Neural cell (in vitro differentiated cells): ENCODE measurements around the gene DNAL1. TPM values are rescaled to one million over a fixed set of nuclear protein-coding genes. Genes with fewer than 3 reads are reported as not detected.
"Not testable (repeated sequence)": the region's sequence is repeated elsewhere in the genome, so short reads cannot be mapped to it uniquely, and the experiment has no call there.

Experiments used
- H2AFZ ChIP-seq: fragments of 200-600, 300-800 bp; sonication (generic), shearing (Covaris generic); 2 replicates; pipeline ENCODE4 v1.6.0; 2014; ENCODE audit warnings: low read depth, mild to moderate bottlenecking, antibody characterized with exemption, low read length, moderate library complexity
- H3F3A ChIP-seq: fragments of 200-600 bp; shearing (Covaris generic); 2 replicates; pipeline ENCODE4 v1.6.1; 2016; ENCODE audit warnings: mild to moderate bottlenecking, moderate library complexity, mixed read lengths, antibody characterized with exemption, low read length; ENCODE audit not compliant: insufficient read depth, poor library complexity, severe bottlenecking
- H3K27ac ChIP-seq: fragments of 200-600, 300-800 bp; sonication (generic), shearing (Covaris generic); 2 replicates; pipeline ENCODE4 v1.5.1; 2014; ENCODE audit warnings: mild to moderate bottlenecking, low read length, moderate library complexity
- H3K27me3 ChIP-seq: fragments of 300-800, 200-600 bp; sonication (generic), shearing (Covaris generic); 2 replicates; pipeline ENCODE4 v1.6.0; 2014; ENCODE audit warnings: mild to moderate bottlenecking, low read depth, low read length, moderate library complexity; ENCODE audit not compliant: insufficient read depth
- H3K36me3 ChIP-seq: fragments of 300-800, 200-600 bp; sonication (generic), shearing (Covaris generic); 2 replicates; pipeline ENCODE4 v1.5.1; 2014; ENCODE audit warnings: mild to moderate bottlenecking, antibody characterized with exemption, low read length, moderate library complexity; ENCODE audit not compliant: insufficient read depth
- H3K4me2 ChIP-seq: fragments of 300-800, 200-600 bp; sonication (generic), shearing (Covaris generic); 2 replicates; pipeline ENCODE4 v1.6.0; 2014; ENCODE audit warnings: mild to moderate bottlenecking, low read length
- H3K4me3 ChIP-seq: fragments of 300-800, 200-600 bp; sonication (generic), shearing (Covaris generic); 2 replicates; pipeline ENCODE4 v1.5.1; 2014; ENCODE audit warnings: mild to moderate bottlenecking, low read length, moderate library complexity
- H3K79me2 ChIP-seq: fragments of 200-600 bp; shearing (Covaris generic); replicated peaks from 2 replicates; pipeline ENCODE4 v1.6.0; 2014; ENCODE audit warnings: mild to moderate bottlenecking, low read length, moderate library complexity; ENCODE audit not compliant: insufficient read depth
- H3K9ac ChIP-seq: fragments of 300-800, 200-600 bp; sonication (generic), shearing (Covaris generic); 2 replicates; pipeline ENCODE4 v1.6.1; 2016; ENCODE audit warnings: mild to moderate bottlenecking, low read length, mixed read lengths
- H3K9me2 ChIP-seq: fragments of 200-600 bp; shearing (Covaris generic); 2 replicates; pipeline ENCODE4 v1.6.1; 2016; ENCODE audit warnings: mild to moderate bottlenecking, low read length, mixed read lengths; ENCODE audit not compliant: insufficient read depth
- H3K9me3 ChIP-seq: fragments of 200-600, 300-800 bp; sonication (generic), shearing (Covaris generic); 2 replicates; pipeline ENCODE4 v1.6.1; 2016; ENCODE audit warnings: mild to moderate bottlenecking, mixed run types, low read length, moderate library complexity, mixed read lengths
- H4K20me1 ChIP-seq: fragments of 200-600 bp; shearing (Covaris generic); 2 replicates; pipeline ENCODE4 v1.6.1; 2016; ENCODE audit warnings: mild to moderate bottlenecking, mixed run types; ENCODE audit not compliant: insufficient read depth
- CTCF ChIP-seq: fragments of 450-650 bp; IDR thresholded peaks from 2 replicates; pipeline ENCODE4 v1.5.1; 2014; ENCODE audit warnings: antibody characterized with exemption, mild to moderate bottlenecking, moderate library complexity; ENCODE audit not compliant: poor library complexity, severe bottlenecking
- EZH2 ChIP-seq: fragments of 200-600, 300-800 bp; shearing (Covaris generic), sonication (generic); IDR thresholded peaks from 2 replicates; pipeline ENCODE4 v1.6.1; 2014; ENCODE audit warnings: antibody characterized with exemption, low read length, borderline replicate concordance, mild to moderate bottlenecking; ENCODE audit not compliant: insufficient read depth, poor library complexity, severe bottlenecking
- MXI1 ChIP-seq: fragments of 450-650 bp; conservative IDR thresholded peaks from 2 replicates; pipeline ENCODE4 v1.6.1; 2014; ENCODE audit warnings: antibody characterized with exemption, mild to moderate bottlenecking; ENCODE audit not compliant: poor library complexity, severe bottlenecking
- POLR2AphosphoS5 ChIP-seq: IDR thresholded peaks from 2 replicates; pipeline ENCODE4 v1.6.1; 2012
- REST ChIP-seq: IDR thresholded peaks from 2 replicates; pipeline ENCODE4 v1.6.1; 2012; ENCODE audit warnings: borderline replicate concordance
- polyA plus RNA-seq: library from polyadenylated mRNA; depleted of rRNA; stranded (reverse); fragments of >200 nt; gene quantifications from 2 replicates; pipeline ENCODE4 v1.2.3, GENCODE V29; 2014

The DNAL1 gene
- polyA plus RNA-seq, 1 donor from 2014 or later, result 33.4 TPM

GRCh38 chr14:73634011-73634833, 10.6 kb upstream of the DNAL1 start:
- H2AFZ ChIP-seq, result peak overlapping the region; percentile 12
- no peaks in the 10 kb centered on the region for H3K9me3 ChIP-seq
- no peaks in the 10 kb centered on the region for H3K9me2 ChIP-seq
- H3K27me3 ChIP-seq, result peaks cover 23% of the 10 kb centered on the region
- H4K20me1 ChIP-seq, result no peaks in the 10 kb centered on the region
- peak overlapping the region; percentile 2 for H3K27ac ChIP-seq
- H3K9ac ChIP-seq, result peak overlapping the region; percentile 44
- H3F3A ChIP-seq, result no peaks in the 10 kb centered on the region
- H3K4me2 ChIP-seq, result peak overlapping the region; percentile 44
- no peaks in the 10 kb centered on the region for H3K36me3 ChIP-seq
- TF ChIP-seq EZH2 (no peak), POLR2AphosphoS5 (peak; percentile 18), REST (no peak), MXI1 (no peak), CTCF (peak; percentile 39)
- H3K79me2 ChIP-seq, result no peaks in the 10 kb centered on the region
- peak overlapping the region; percentile 62 for H3K4me3 ChIP-seq

GRCh38 chr14:73636355-73636754, 8.4 kb upstream of the DNAL1 start:
- H2AFZ ChIP-seq, H3K79me2 ChIP-seq, H3K9ac ChIP-seq, H3K27ac ChIP-seq, H3K4me3 ChIP-seq, H4K20me1 ChIP-seq, H3K4me2 ChIP-seq, H3K36me3 ChIP-seq, H3K9me3 ChIP-seq, H3K9me2 ChIP-seq, H3F3A ChIP-seq: not testable (repeated sequence)
- H3K27me3 ChIP-seq, result peaks cover 23% of the 10 kb centered on the region

- no peaks in the 10 kb centered on the region for H3K9me3 ChIP-seq
- H3K27me3 ChIP-seq, result peaks cover 22% of the 10 kb centered on the region
- no peaks in the 10 kb centered on the region for H3K79me2 ChIP-seq
- no peak overlapping the region for H3K4me3 ChIP-seq
- no peak overlapping the region for H2AFZ ChIP-seq
- no peak for TF ChIP-seq POLR2AphosphoS5
- no peaks in the 10 kb centered on the region for H3F3A ChIP-seq
- no peak overlapping the region for H3K9ac ChIP-seq
- no peak overlapping the region for H3K4me2 ChIP-seq
- H4K20me1 ChIP-seq, result no peaks in the 10 kb centered on the region
- H3K36me3 ChIP-seq, result no peaks in the 10 kb centered on the region
- no peak overlapping the region for H3K27ac ChIP-seq
- H3K9me2 ChIP-seq, result no peaks in the 10 kb centered on the region
Measured at GRCh38 chr14:73637830-73638229, 7.0 kb upstream of the DNAL1 start.
